ENCODE results near the gene TAPBP.

- no peak for TF ChIP-seq EP300 (IDR thresholded peaks at IDR 0.05)
- no peak for TF ChIP-seq POLR2AphosphoS5 (IDR thresholded peaks at IDR 0.05)
- no peak for TF ChIP-seq CTCF (IDR thresholded peaks at IDR 0.05)
- TF ChIP-seq POLR2A (IDR thresholded peaks at IDR 0.05): no peak
Observed at GRCh38 chr6:33272275-33273128, 41.4 kb downstream of the TAPBP start.

Measured in sigmoid colon (tissue), 4 donors.